H1 (cell line): ENCODE measurements around the gene FCN2. TPM values are rescaled to one million over a fixed set of nuclear protein-coding genes. Genes with fewer than 3 reads are reported as not detected.

Source experiments
- CTCF ChIA-PET: fragments of 300-600 bp; sonication (Branson Sonifier 250); formaldehyde crosslinking; loops from one replicate; lab custom pipeline; 2021; ENCODE audit not compliant: partially characterized antibody; lab: Charles Lee
- POLR2A ChIA-PET: fragments of 300-600 bp; sonication (Branson Sonifier 250); formaldehyde crosslinking; loops from one replicate; lab custom pipeline; 2021; ENCODE audit warnings: inconsistent platforms; ENCODE audit not compliant: partially characterized antibody; lab: Charles Lee
- DNase-seq, 2 experiments: peaks; one replicate each; pipeline versions ENCODE4 v3.0.0 to v3.0.0-alpha.2; 2010 to 2022; ENCODE audit warnings: low spot score in 2 of 2, low read depth in 1 of 2, mixed read lengths in 1 of 2
- FAIRE-seq: peaks from 2 replicates; lab custom pipeline; 2011; peaks lifted over from hg19 to GRCh38; lab: Jason Lieb, UNC
- H2AFZ ChIP-seq: 2 replicates; pipeline ENCODE4 v1.8.1; 2012; ENCODE audit warnings: low read length, inconsistent platforms
- H2AK5ac ChIP-seq: 2 replicates; pipeline ENCODE4 v1.6.1; 2013; ENCODE audit warnings: low read depth, low read length
- H2BK120ac ChIP-seq: replicated peaks from 2 replicates; pipeline ENCODE3; 2013; ENCODE audit warnings: low read depth, low read length, inconsistent platforms
- H2BK12ac ChIP-seq: 2 replicates; pipeline ENCODE4 v1.6.1; 2013; ENCODE audit warnings: low read depth, low read length
- H2BK15ac ChIP-seq: 2 replicates; pipeline ENCODE4 v1.6.1; 2013; ENCODE audit warnings: low read length
- H2BK20ac ChIP-seq: 2 replicates; pipeline ENCODE4 v1.6.1; 2013; ENCODE audit warnings: low read length
- H2BK5ac ChIP-seq: 2 replicates; pipeline ENCODE4 v1.6.1; 2013; ENCODE audit warnings: low read depth, low read length
- H3K14ac ChIP-seq: 2 replicates; pipeline ENCODE4 v1.6.1; 2013; ENCODE audit warnings: inconsistent platforms; ENCODE audit not compliant: insufficient read length
- H3K18ac ChIP-seq: 2 replicates; pipeline ENCODE4 v1.6.1; 2013; ENCODE audit warnings: low read length; ENCODE audit errors: extremely low read depth
- H3K23ac ChIP-seq: 2 replicates; pipeline ENCODE4 v1.6.1; 2013; ENCODE audit warnings: inconsistent platforms; ENCODE audit not compliant: insufficient read length
- H3K23me2 ChIP-seq: 2 replicates; pipeline ENCODE4 v1.6.1; 2013; ENCODE audit warnings: low read depth, low read length
- H3K27ac ChIP-seq: 2 replicates; pipeline ENCODE4 v1.6.1; 2011; ENCODE audit warnings: low read depth, low read length, inconsistent platforms
- H3K27me3 ChIP-seq, 4 experiments: replicated peaks in 1 of 4; 1 replicate in 1 of 4; 2 replicates in 3 of 4; pipeline versions ENCODE4 v1.6.1 to v1.8.1; 2011 to 2013; ENCODE audit warnings: low read length in 3 of 4, mild to moderate bottlenecking in 3 of 4, inconsistent platforms in 2 of 4, mixed read lengths in 2 of 4, moderate library complexity in 1 of 4; ENCODE audit not compliant: control insufficient read depth in 3 of 4, insufficient read depth in 3 of 4; ENCODE audit errors: extremely low read depth in 1 of 4
- H3K36me3 ChIP-seq, 4 experiments: 2 replicates each; pipeline versions ENCODE4 v1.6.1 to v1.8.1; 2011 to 2013; ENCODE audit warnings: mild to moderate bottlenecking in 4 of 4, low read length in 3 of 4, moderate library complexity in 2 of 4, control low read depth in 1 of 4, inconsistent platforms in 1 of 4; ENCODE audit not compliant: insufficient read depth in 4 of 4, control insufficient read depth in 2 of 4
- H3K4ac ChIP-seq: replicated peaks from 2 replicates; pipeline ENCODE3; 2013; ENCODE audit warnings: low read length, low read depth, mixed read lengths, inconsistent platforms; ENCODE audit not compliant: insufficient read length
- H3K4me1 ChIP-seq, 4 experiments: replicated peaks in 1 of 4; 1 replicate in 1 of 4; 2 replicates in 3 of 4; pipeline versions ENCODE4 v1.6.1 to v1.8.1; 2011 to 2013; ENCODE audit warnings: low read length in 3 of 4, inconsistent platforms in 2 of 4, mixed read lengths in 1 of 4; ENCODE audit not compliant: insufficient read depth in 4 of 4, control insufficient read depth in 3 of 4
- H3K4me2 ChIP-seq, 2 experiments: 2 replicates each; pipeline versions ENCODE4 v1.6.1 to v1.8.1; 2011 to 2013; ENCODE audit warnings: low read depth in 2 of 2, low read length in 2 of 2, control low read depth in 1 of 2, inconsistent platforms in 1 of 2, mild to moderate bottlenecking in 1 of 2; ENCODE audit not compliant: insufficient read depth in 1 of 2
- H3K4me3 ChIP-seq, 4 experiments: fragments of 200-600, 300-600 bp in 1 of 4; sonication (generic), shearing (Covaris generic), sonication (Bioruptor Twin) in 1 of 4; 2 replicates each; pipeline versions ENCODE4 v1.5.1 to v1.8.1; 2011 to 2016; ENCODE audit warnings: low read length in 4 of 4, low read depth in 3 of 4, control low read depth in 2 of 4, inconsistent platforms in 2 of 4, mild to moderate bottlenecking in 2 of 4, mixed read lengths in 1 of 4, moderate library complexity in 1 of 4; ENCODE audit not compliant: insufficient read depth in 2 of 4; ENCODE audit errors: extremely low read depth in 1 of 4
- H3K56ac ChIP-seq: replicated peaks from 2 replicates; pipeline ENCODE3; 2013; ENCODE audit warnings: low read depth, mild to moderate bottlenecking, mixed read lengths, low read length, inconsistent platforms; ENCODE audit not compliant: insufficient read length
- H3K79me1 ChIP-seq: 2 replicates; pipeline ENCODE4 v1.6.1; 2013; ENCODE audit warnings: low read depth, low read length, control low read depth
- H3K79me2 ChIP-seq, 2 experiments: 2 replicates each; pipeline versions ENCODE4 v1.6.1 to v1.8.1; 2012 to 2013; ENCODE audit warnings: low read length in 2 of 2, mild to moderate bottlenecking in 2 of 2, inconsistent platforms in 1 of 2; ENCODE audit not compliant: insufficient read depth in 2 of 2, control insufficient read depth in 1 of 2
- H3K9ac ChIP-seq, 4 experiments: replicated peaks in 1 of 4; 1 replicate in 1 of 4; 2 replicates in 3 of 4; pipeline versions ENCODE4 v1.6.1 to v1.8.1; 2011 to 2013; ENCODE audit warnings: low read depth in 3 of 4, low read length in 3 of 4, control low read depth in 2 of 4, mild to moderate bottlenecking in 2 of 4, moderate library complexity in 2 of 4, inconsistent platforms in 1 of 4; ENCODE audit errors: extremely low read depth in 1 of 4
- H3K9me3 ChIP-seq, 2 experiments: 2 replicates each; pipeline versions ENCODE4 v1.6.1 to v1.8.1; 2012 to 2013; ENCODE audit warnings: mild to moderate bottlenecking in 2 of 2, moderate library complexity in 2 of 2, control low read depth in 1 of 2, inconsistent platforms in 1 of 2, low read depth in 1 of 2, low read length in 1 of 2, mixed read lengths in 1 of 2; ENCODE audit not compliant: insufficient read depth in 2 of 2
- H4K20me1 ChIP-seq, 2 experiments: replicated peaks in 1 of 2; 2 replicates each; pipeline versions ENCODE3 to v1.8.1; 2011 to 2013; ENCODE audit warnings: inconsistent platforms in 2 of 2, low read length in 2 of 2, mild to moderate bottlenecking in 1 of 2; ENCODE audit not compliant: insufficient read depth in 2 of 2, control insufficient read depth in 1 of 2
- H4K5ac ChIP-seq: 2 replicates; pipeline ENCODE4 v1.6.1; 2013; ENCODE audit warnings: low read length, low read depth, mixed read lengths, inconsistent platforms; ENCODE audit not compliant: insufficient read length
- H4K8ac ChIP-seq: 2 replicates; pipeline ENCODE4 v1.8.0; 2013; ENCODE audit warnings: mild to moderate bottlenecking, moderate library complexity, low read length, inconsistent platforms; ENCODE audit not compliant: insufficient read depth; ENCODE audit errors: extremely low read depth
- H4K91ac ChIP-seq: replicated peaks from 2 replicates; pipeline ENCODE3; 2013; ENCODE audit warnings: low read length, mixed read lengths, inconsistent platforms; ENCODE audit not compliant: insufficient read length
- CBX5 ChIP-seq: fragments of 300-800, 300-1000 bp; sonication (generic); IDR thresholded peaks from 2 replicates; pipeline ENCODE4 v1.7.1; 2016; ENCODE audit warnings: antibody characterized with exemption, low read length, low read depth
- EGR1 ChIP-seq: IDR thresholded peaks from 2 replicates; pipeline ENCODE4 v1.6.1; 2011; ENCODE audit warnings: low read depth, low read length, borderline replicate concordance
- HDAC2 ChIP-seq, 2 experiments: fragments of 300-600 bp in 1 of 2; sonication (generic) in 1 of 2; IDR thresholded peaks; 2 replicates each; pipeline ENCODE4 v1.6.1; 2011 to 2012; ENCODE audit warnings: low read depth in 2 of 2, low read length in 2 of 2, mild to moderate bottlenecking in 2 of 2, moderate library complexity in 2 of 2, borderline replicate concordance in 1 of 2, inconsistent platforms in 1 of 2
- KDM5A ChIP-seq: fragments of 200-600 bp; IDR thresholded peaks from 2 replicates; pipeline ENCODE4 v1.7.1; 2012; ENCODE audit warnings: mild to moderate bottlenecking, low read length, inconsistent platforms, mixed read lengths
- NANOG ChIP-seq: IDR thresholded peaks from 2 replicates; pipeline ENCODE4 v1.6.1; 2011; ENCODE audit warnings: low read length, low read depth, mild to moderate bottlenecking, inconsistent platforms; ENCODE audit not compliant: insufficient read depth, poor library complexity, severe bottlenecking
- NRF1 ChIP-seq: IDR thresholded peaks from 2 replicates; pipeline ENCODE4 v1.6.1; 2011; ENCODE audit warnings: mild to moderate bottlenecking, low read depth, low read length, improper control_type of control experiment
- RAD21 ChIP-seq, 2 experiments: IDR thresholded peaks in 1 of 2; conservative IDR thresholded peaks in 1 of 2; 2 replicates each; pipeline ENCODE4 v1.6.1; 2011; ENCODE audit warnings: low read depth in 2 of 2, low read length in 2 of 2, improper control_type of control experiment in 1 of 2, inconsistent platforms in 1 of 2, mild to moderate bottlenecking in 1 of 2, moderate library complexity in 1 of 2
- RXRA ChIP-seq: IDR thresholded peaks from 2 replicates; pipeline ENCODE4 v1.6.1; 2011; ENCODE audit warnings: low read depth, mild to moderate bottlenecking, low read length, moderate library complexity; ENCODE audit not compliant: insufficient read depth
- TAF7 ChIP-seq: optimal IDR thresholded peaks from 2 replicates; pipeline ENCODE3; 2011; ENCODE audit warnings: low read depth, mild to moderate bottlenecking, inconsistent platforms, low read length, moderate library complexity, borderline replicate concordance
- WGBS, 2 experiments: shearing (Covaris generic) in 1 of 2; methylation state at CpG; one replicate each; pipeline versions ENCODE4 v1.1.6 to v1.1.7; 2013 to 2015; ENCODE audit warnings: low lambda C conversion rate in 2 of 2, mixed read lengths in 2 of 2, inconsistent platforms in 1 of 2, low coverage in 1 of 2, missing lambda C conversion rate in 1 of 2; ENCODE audit not compliant: insufficient replicate concordance in 2 of 2, insufficient coverage in 1 of 2, insufficient read length in 1 of 2; ENCODE audit errors: extremely low coverage in 1 of 2, missing lambda C conversion rate in 1 of 2; 5-methylcytosine and 5-hydroxymethylcytosine counted together
- polyA plus RNA-seq, 7 experiments: library from polyadenylated mRNA; depleted of rRNA in 3 of 7; stranded (reverse) in 5 of 7; unstranded in 2 of 7; fragments of >200 nt in 5 of 7; fragments of 200-250 nt in 2 of 7; gene quantifications; 1 replicate in 5 of 7; 2 replicates in 1 of 7; 4 replicates in 1 of 7; pipeline versions ENCODE4 v1.2.1 to v1.2.3, GENCODE V29; 2011 to 2013; ENCODE audit warnings: missing spikeins in 2 of 7, mixed read lengths in 2 of 7
- total RNA-seq: library from RNA; stranded (reverse); fragmentation: NEBNext Ultra II Directional; extraction: Animal tissue kit (Norgen Biotek cat#: 25700); gene quantifications from 2 replicates; pipeline ENCODE4 v1.2.1, GENCODE V29; 2021
- TF ChIP-seq, protein P1 (sequence below): IDR thresholded peaks from 2 replicates; pipeline ENCODE4 v1.6.1; 2012; ENCODE audit warnings: low read length, inconsistent platforms

FCN2 gene
- total and polyA plus RNA-seq, 2 of the 8 experiments (the other 6 are each of a cell fraction or from before 2014, with no cell fraction given) = not detected

- H3K4me3 ChIP-seq = no peak overlapping the region
- 89% methylated on average over 16 of the region's 24 CpGs; no CpG with 5 or more reads in 1 of the 2 experiments for WGBS, 2 experiments
- H3K27me3 ChIP-seq = no peaks in the 10 kb centered on the region
- H4K5ac ChIP-seq = no peak overlapping the region
- H2BK12ac ChIP-seq = no peak overlapping the region
- no peak overlapping the region for H2BK120ac ChIP-seq
- H3K79me1 ChIP-seq = no peaks in the 10 kb centered on the region
- no peak overlapping the region for H2BK15ac ChIP-seq
- no peak overlapping the region for H3K56ac ChIP-seq
- no peaks in the 10 kb centered on the region for H4K20me1 ChIP-seq
- no peak overlapping the region for H2BK20ac ChIP-seq
- no peak overlapping the region for H3K18ac ChIP-seq
- DNase-seq (no peak), FAIRE-seq (no peak)
- no peak overlapping the region for H2AK5ac ChIP-seq
- no peak overlapping the region for H4K8ac ChIP-seq
- no peaks in the 10 kb centered on the region for H3K4me1 ChIP-seq
- CTCF ChIA-PET = no interaction called here
- H3K9ac ChIP-seq = no peak overlapping the region
- no peak overlapping the region for H3K14ac ChIP-seq
- POLR2A ChIA-PET = no interaction called here
- H3K4ac ChIP-seq = no peak overlapping the region
- H3K36me3 ChIP-seq = no peaks in the 10 kb centered on the region
- H4K91ac ChIP-seq = no peak overlapping the region
- H2AFZ ChIP-seq = no peak overlapping the region
- no peaks in the 10 kb centered on the region for H3K9me3 ChIP-seq
- no peak overlapping the region for H2BK5ac ChIP-seq
- no peak overlapping the region for H3K27ac ChIP-seq
- no peak overlapping the region for H3K4me2 ChIP-seq
- no peak overlapping the region for H3K23ac ChIP-seq
- no peaks in the 10 kb centered on the region for H3K79me2 ChIP-seq
- no peaks in the 10 kb centered on the region; the same call in 1 of the 2 replicates for H3K23me2 ChIP-seq
- TF ChIP-seq, protein P1, sequence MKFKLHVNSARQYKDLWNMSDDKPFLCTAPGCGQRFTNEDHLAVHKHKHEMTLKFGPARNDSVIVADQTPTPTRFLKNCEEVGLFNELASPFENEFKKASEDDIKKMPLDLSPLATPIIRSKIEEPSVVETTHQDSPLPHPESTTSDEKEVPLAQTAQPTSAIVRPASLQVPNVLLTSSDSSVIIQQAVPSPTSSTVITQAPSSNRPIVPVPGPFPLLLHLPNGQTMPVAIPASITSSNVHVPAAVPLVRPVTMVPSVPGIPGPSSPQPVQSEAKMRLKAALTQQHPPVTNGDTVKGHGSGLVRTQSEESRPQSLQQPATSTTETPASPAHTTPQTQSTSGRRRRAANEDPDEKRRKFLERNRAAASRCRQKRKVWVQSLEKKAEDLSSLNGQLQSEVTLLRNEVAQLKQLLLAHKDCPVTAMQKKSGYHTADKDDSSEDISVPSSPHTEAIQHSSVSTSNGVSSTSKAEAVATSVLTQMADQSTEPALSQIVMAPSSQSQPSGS = no peak
- TF ChIP-seq KDM5A (no peak), CBX5 (no peak), HDAC2 (IDR thresholded peaks at IDR 0.05; ENCODE audit: borderline replicate concordance in 1 of 2, low read depth in 2 of 2, low read length in 2 of 2) (no peak), TAF7 (no peak), NRF1 (no peak), RAD21 (IDR thresholded peaks at IDR 0.05 in 1 of 2, conservative IDR thresholded peaks at IDR 0.05 in 1 of 2; ENCODE audit: low read depth in 2 of 2, low read length in 2 of 2) (no peak), RXRA (no peak), EGR1 (no peak), NANOG (no peak)
Observed at GRCh38 chr9:134885679-134886412, 5.2 kb downstream of the FCN2 start.
